ENCODE measurements around the gene GLIS2. TPM values are rescaled to one million over a fixed set of nuclear protein-coding genes. Genes with fewer than 3 reads are reported as not detected.

The GLIS2 gene
- total and polyA plus RNA-seq, 2 donors (not counting 1 experiment from before 2014, with no cell fraction given): 4.0 to 6.0 TPM

- Histone ChIP-seq H3K79me2 (ENCODE audit: control insufficient read depth, insufficient read depth, low read length) (peaks cover 35% of the 10 kb centered on the region), H3K9me3 (ENCODE audit: control insufficient read depth, insufficient read depth, low read depth, low read length) (no peaks in the 10 kb centered on the region), H3K36me3 (ENCODE audit: control insufficient read depth, insufficient read depth, low read length) (peaks cover 41% of the 10 kb centered on the region), H3K27ac (ENCODE audit: insufficient read depth, low read length) (peak overlapping the region; percentile 71), H3K27me3 (ENCODE audit: control insufficient read depth, insufficient read depth, low read length) (no peaks in the 10 kb centered on the region), H3K4me2 (ENCODE audit: extremely low read depth, insufficient read depth, low read length) (no peak overlapping the region), H3K4me3 (replicated peaks in 1 of 4; ENCODE audit: control extremely low read depth in 1 of 4, insufficient read depth in 1 of 4, low read depth in 3 of 4, low read length in 4 of 4) (no peak overlapping the region), H3K4me1 (ENCODE audit: control insufficient read depth, extremely low read depth, insufficient read depth, low read length) (peaks cover 53% of the 10 kb centered on the region), H2AFZ (ENCODE audit: low read length) (no peak overlapping the region), H3K9ac (ENCODE audit: insufficient read depth, low read length) (no peak overlapping the region), H4K20me1 (ENCODE audit: control insufficient read depth, extremely low read depth, insufficient read depth, low read length) (no peaks in the 10 kb centered on the region)
- no peak for TF ChIP-seq CTCF (conservative IDR thresholded peaks at IDR 0.05 in 1 of 2, IDR thresholded peaks at IDR 0.05 in 1 of 2; ENCODE audit: low read depth in 1 of 2, low read length in 2 of 2)
- TF ChIP-seq EZH2 (IDR thresholded peaks at IDR 0.05; ENCODE audit: low read length, missing control alignments): no peak
- DNase-seq (ENCODE audit: low read depth in 2 of 2): no peak
These were observed 68.0 kb downstream of the GLIS2 start for GRCh38 chr16:4383591-4384444.

- Histone ChIP-seq H3K27ac (ENCODE audit: insufficient read depth, low read length) (peak overlapping the region; percentile 71), H3K4me3 (replicated peaks in 1 of 4; ENCODE audit: control extremely low read depth in 1 of 4, insufficient read depth in 1 of 4, low read depth in 3 of 4, low read length in 4 of 4) (no peak overlapping the region), H3K36me3 (ENCODE audit: control insufficient read depth, insufficient read depth, low read length) (peaks cover 35% of the 10 kb centered on the region), H3K4me2 (ENCODE audit: extremely low read depth, insufficient read depth, low read length) (no peak overlapping the region), H3K4me1 (ENCODE audit: control insufficient read depth, extremely low read depth, insufficient read depth, low read length) (peaks cover 59% of the 10 kb centered on the region), H4K20me1 (ENCODE audit: control insufficient read depth, extremely low read depth, insufficient read depth, low read length) (no peaks in the 10 kb centered on the region), H3K79me2 (ENCODE audit: control insufficient read depth, insufficient read depth, low read length) (peaks cover 28% of the 10 kb centered on the region), H3K9ac (ENCODE audit: insufficient read depth, low read length) (no peak overlapping the region), H2AFZ (ENCODE audit: low read length) (no peak overlapping the region), H3K9me3 (ENCODE audit: control insufficient read depth, insufficient read depth, low read depth, low read length) (no peaks in the 10 kb centered on the region), H3K27me3 (ENCODE audit: control insufficient read depth, insufficient read depth, low read length) (no peaks in the 10 kb centered on the region)
- DNase-seq (ENCODE audit: low read depth in 2 of 2): peak in 1 of 2 donors; percentile 49
- TF ChIP-seq EZH2 (IDR thresholded peaks at IDR 0.05; ENCODE audit: low read length, missing control alignments) (no peak), CTCF (conservative IDR thresholded peaks at IDR 0.05 in 1 of 2, IDR thresholded peaks at IDR 0.05 in 1 of 2; ENCODE audit: low read depth in 1 of 2, low read length in 2 of 2) (no peak)
These were observed 68.7 kb downstream of the GLIS2 start for GRCh38 chr16:4384509-4384942.

GRCh38 chr16:4385066-4385788 is 69.4 kb downstream of the GLIS2 start:
- H4K20me1 ChIP-seq (ENCODE audit: control insufficient read depth, extremely low read depth, insufficient read depth, low read length): no peaks in the 10 kb centered on the region
- H3K79me2 ChIP-seq (ENCODE audit: control insufficient read depth, insufficient read depth, low read length): peaks cover 24% of the 10 kb centered on the region
- peak overlapping the region; percentile 58 for H3K27ac ChIP-seq (ENCODE audit: insufficient read depth, low read length)

More at GRCh38 chr16:4385066-4385788, 69.4 kb downstream of the GLIS2 start:
- Histone ChIP-seq H2AFZ (ENCODE audit: low read length) (no peak overlapping the region), H3K4me2 (ENCODE audit: extremely low read depth, insufficient read depth, low read length) (no peak overlapping the region), H3K27me3 (ENCODE audit: control insufficient read depth, insufficient read depth, low read length) (no peaks in the 10 kb centered on the region), H3K4me3 (replicated peaks in 1 of 4; ENCODE audit: control extremely low read depth in 1 of 4, insufficient read depth in 1 of 4, low read depth in 3 of 4, low read length in 4 of 4) (no peak overlapping the region), H3K36me3 (ENCODE audit: control insufficient read depth, insufficient read depth, low read length) (peaks cover 36% of the 10 kb centered on the region), H3K9ac (ENCODE audit: insufficient read depth, low read length) (no peak overlapping the region), H3K4me1 (ENCODE audit: control insufficient read depth, extremely low read depth, insufficient read depth, low read length) (peaks cover 63% of the 10 kb centered on the region), H3K9me3 (ENCODE audit: control insufficient read depth, insufficient read depth, low read depth, low read length) (no peaks in the 10 kb centered on the region)
- TF ChIP-seq CTCF (conservative IDR thresholded peaks at IDR 0.05 in 1 of 2, IDR thresholded peaks at IDR 0.05 in 1 of 2; ENCODE audit: low read depth in 1 of 2, low read length in 2 of 2) (no peak), EZH2 (IDR thresholded peaks at IDR 0.05; ENCODE audit: low read length, missing control alignments) (no peak)
- no peak for DNase-seq (ENCODE audit: low read depth in 2 of 2)

All from fibroblast of lung (primary cell).